Inferior parietal cortex (tissue), 1 donor: ENCODE results near the gene TLL2.

Experiments used
- DNase-seq: peaks from one replicate; pipeline ENCODE4 v3.0.0-alpha.2; 2016; ENCODE audit errors: extremely low spot score

TLL2 gene

GRCh38 chr10:96421995-96422394, 91.7 kb downstream of the TLL2 start:
- DNase-seq = no peak

GRCh38 chr10:96420228-96421009, 93.3 kb downstream of the TLL2 start:
- DNase-seq = no peak

GRCh38 chr10:96419351-96419750, 94.4 kb downstream of the TLL2 start:
- DNase-seq = no peak

DNA sequence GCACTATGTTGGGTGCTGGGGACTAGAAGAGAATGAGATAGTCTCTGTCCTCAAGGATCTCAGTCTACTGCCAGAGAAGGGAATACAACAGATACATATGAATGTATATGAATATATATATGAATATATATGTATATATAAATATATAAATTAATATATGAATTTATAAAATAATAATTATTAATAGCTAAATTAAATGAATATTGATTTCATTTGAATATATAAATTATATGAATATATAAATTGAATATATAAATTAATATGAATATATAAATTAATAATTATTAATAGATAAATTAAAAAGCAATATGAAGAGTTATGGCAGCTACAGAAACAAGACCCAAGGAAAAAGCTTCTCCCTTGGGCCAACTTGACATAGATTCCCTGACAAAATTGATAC, 95.1 kb downstream of the TLL2 start:
- no peak for DNase-seq

GRCh38 chr10:96417441-96417840, 96.3 kb downstream of the TLL2 start:
- no peak for DNase-seq

GRCh38 chr10:96416643-96417042, 97.1 kb downstream of the TLL2 start:
- peak; percentile 46 for DNase-seq

GRCh38 chr10:96415891-96416554, 97.7 kb downstream of the TLL2 start:
- DNase-seq = no peak

DNA sequence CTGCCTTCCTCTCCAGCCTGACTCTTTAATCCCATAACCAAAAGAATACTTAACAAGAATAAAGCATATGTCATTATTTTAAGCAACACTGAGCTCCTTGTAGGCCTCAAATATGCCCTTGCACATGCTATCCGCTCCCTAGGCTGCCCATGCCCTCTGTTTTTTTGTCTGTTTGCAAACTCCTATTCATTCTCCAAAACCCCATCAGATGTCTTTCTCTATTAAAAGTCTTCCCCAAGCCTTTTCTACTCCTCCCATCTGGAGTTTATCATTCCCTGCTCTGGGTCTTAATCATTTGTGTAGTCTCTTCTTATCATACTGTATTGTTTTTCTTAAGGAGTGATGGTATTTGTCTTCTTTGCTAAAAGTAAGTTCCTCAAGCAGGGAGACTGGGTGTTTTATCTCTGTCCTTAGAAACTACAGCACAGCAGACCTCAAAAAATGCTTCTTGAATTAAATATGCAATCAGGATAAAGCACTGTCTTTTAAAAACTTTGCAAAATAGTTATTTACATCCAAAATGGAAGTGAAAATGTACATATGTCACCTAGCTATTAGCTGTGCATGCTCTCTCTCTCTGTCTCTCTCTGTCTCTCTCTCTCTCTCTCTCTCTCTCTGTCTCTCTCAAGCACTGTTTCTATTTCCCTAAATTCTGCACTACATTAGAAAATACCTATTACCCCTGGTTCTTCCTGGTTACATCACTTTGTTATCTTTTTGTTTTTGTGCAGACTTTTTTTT, 98.4 kb downstream of the TLL2 start:
- no peak for DNase-seq

DNA sequence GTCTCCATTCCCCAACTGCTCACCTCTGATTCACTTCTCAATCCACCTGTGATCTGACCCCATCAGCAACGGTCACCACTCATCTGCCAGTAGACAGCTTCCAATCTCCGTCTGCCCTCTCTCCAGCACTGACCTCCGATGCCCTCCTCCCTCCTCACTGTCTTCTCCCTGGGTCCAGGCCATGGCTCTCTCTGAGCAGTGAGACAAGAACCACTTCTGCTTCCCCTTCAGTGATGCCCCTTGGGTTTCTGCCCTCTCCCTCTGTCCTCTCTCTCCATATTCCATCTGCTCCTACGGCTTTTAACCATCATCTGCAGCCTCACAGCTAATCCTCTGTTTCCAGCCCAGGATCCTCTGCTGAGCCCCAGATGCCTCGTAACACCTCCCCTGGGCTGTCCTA, 99.4 kb downstream of the TLL2 start:
- no peak for DNase-seq

GRCh38 chr10:96413151-96413787, 100.5 kb downstream of the TLL2 start:
- no peak for DNase-seq

GRCh38 chr10:96411716-96412320, 101.9 kb downstream of the TLL2 start:
- no peak for DNase-seq

GRCh38 chr10:96410296-96410695, 103.4 kb downstream of the TLL2 start:
- DNase-seq = no peak

DNA sequence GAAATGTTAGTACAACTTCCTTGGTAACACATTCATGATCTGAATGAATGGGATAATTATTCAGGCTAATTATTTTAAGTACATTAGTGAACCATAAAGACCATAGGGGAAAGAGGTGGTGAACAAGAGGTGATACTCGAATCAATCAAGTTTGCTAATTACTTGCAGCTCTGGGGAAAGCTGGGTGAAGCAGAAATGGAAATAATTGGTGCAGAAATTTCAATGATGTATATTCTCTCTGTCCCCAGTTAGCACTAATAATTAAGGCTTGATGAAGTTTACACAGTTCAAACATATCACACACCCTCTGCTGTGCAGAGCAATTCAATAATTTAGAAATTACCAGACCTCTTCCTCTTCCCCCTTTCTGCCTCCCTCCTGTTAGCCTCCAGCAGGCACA, 105.5 kb downstream of the TLL2 start:
- DNase-seq = no peak

DNA sequence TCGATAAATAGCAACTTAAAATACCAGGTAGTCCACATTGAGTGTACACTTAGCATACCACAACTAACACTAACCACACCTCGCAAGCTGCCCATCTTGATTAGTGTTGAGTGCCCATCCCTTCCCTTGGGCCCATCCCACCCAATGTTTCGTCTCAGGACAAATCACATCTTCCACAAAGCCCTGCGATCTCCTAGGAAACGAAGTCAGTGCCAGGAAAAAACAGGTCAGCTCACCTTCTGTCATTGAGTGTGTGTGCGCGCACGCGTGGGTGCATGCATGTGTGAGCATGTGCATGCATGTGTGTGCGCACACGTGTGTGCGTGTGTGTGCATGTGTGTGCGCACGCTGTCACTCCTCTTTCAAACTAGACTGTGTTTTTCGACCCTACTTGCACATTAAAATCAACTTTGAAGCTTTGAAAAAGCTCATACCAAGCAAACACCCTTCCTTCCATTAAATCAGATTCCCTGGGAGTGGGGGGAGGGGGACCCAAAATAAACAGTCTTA, 106.1 kb downstream of the TLL2 start:
- no peak for DNase-seq

- no peak for DNase-seq
Measured at GRCh38 chr10:96406091-96406490, 107.6 kb downstream of the TLL2 start.

- no peak for DNase-seq
Measured at GRCh38 chr10:96402417-96403305, 111.1 kb downstream of the TLL2 start.

DNA sequence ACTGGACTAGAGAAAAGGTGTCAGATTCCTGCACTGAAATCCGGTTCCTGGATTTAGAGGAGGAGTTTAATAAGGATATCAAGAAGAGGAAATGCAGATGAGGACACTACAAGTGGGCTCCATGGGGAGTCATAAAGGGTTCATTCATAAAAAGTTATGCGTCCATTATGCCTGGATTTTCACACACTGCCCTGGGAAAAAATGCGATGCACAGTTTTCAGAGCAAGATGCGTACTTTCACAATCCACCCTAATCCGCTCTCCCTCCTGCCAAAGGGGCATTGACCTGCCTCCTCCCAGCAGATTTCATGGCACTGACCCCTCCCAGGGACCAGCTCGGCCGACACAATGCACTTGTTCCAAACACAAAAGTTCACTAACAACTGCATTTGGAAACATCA, 112.7 kb downstream of the TLL2 start:
- DNase-seq = peak; percentile 32

DNA sequence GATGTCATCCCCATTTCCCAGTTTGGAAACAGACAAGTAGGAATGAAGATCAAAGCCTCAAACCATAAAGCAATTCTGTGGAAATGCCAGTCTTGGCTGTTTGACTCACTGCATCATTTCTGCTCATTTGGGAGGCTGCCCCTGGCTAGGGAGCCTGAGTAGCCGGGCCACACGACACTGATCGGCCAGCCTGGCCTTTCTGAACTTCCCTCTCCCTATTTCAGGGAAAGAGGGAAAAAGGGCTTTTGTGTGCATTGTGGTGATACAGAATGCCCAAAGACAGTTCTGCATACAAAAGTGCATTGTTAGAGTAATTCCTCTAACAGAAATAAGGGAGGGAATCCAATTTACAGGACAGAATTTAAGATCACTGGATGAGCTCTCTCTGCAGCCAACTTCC, 113.3 kb downstream of the TLL2 start:
- DNase-seq = peak; percentile 65

DNA sequence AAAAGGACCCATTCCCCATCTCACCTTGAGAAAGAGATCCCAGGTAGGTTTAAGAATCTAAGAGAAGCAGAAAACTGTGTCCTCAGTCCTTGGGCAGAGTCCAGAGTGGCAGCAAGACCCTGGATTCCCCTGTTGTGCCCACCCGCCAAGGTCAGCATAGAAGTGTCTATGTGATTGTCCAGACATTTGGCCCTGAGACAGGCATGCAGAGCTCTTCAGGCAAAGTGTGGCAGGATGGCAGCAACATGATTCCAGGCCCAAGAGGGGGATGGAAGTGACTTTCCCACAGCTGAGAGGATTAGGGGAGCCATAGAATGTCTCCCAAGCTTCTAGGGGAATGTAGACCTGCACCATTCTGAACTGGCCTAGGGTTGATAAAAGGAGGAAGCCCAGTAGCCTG, 115.8 kb downstream of the TLL2 start:
- no peak for DNase-seq
